Amniotic stem cell (primary cell): ENCODE measurements around the gene MYBPC1.
"Not testable (repeated sequence)": the region's sequence is repeated elsewhere in the genome, so short reads cannot be mapped to it uniquely, and the experiment has no call there.

Experiments
- DNase-seq: peaks from one replicate; lab custom pipeline; 2025; lab: John Stamatoyannopoulos, UW

MYBPC1 gene

DNA sequence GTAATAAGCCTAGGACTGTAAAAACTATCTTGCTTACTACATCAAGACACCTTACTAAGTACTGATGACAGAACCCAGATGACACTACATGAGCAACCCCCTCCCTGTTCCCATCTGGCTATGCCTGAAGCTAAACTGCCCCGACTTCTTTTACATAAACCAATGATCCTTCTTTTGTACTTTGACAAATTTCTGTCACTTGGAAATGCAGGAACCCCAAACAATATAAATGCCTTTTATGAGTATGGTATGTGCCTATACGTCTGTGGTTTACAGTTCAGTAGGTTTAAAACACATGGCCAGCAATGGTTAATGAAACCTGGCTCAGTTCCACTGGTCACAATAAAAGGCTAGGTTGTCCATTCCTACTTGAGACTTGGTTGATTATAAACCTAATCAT is 138.4 kb downstream of the MYBPC1 start:
- DNase-seq = no peak

DNA sequence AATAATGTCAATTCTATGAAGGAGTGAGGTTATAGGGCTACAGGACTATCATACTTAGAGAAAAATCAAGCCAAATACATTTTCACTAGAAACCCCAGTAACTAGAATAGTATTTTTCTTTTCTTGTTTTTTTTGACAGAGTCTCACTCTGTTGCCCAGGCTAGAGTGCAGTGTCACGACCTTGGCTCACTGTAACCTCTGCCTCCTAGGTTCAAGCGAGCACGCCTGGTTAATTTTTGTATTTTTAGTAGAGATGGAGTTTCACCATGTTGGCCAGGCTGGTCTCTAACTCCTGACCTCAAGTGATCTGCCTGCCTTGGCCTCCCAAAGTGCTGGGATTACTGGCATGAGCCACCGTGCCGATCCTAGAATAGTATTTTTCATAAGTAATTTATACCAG is 139.7 kb downstream of the MYBPC1 start:
- DNase-seq = not testable (repeated sequence)
